NCI-H2196 (cell line): ENCODE measurements around the gene TTLL11.

ENCODE experiments used
- DNase-seq: peaks from one replicate; lab custom pipeline; 2025; ENCODE audit not compliant: unreplicated experiment; lab: John Stamatoyannopoulos, UW

The TTLL11 gene

GRCh38 chr9:121838746-121839669, 254.1 kb downstream of the TTLL11 start:
- no peak for DNase-seq

GRCh38 chr9:121837113-121837961, 255.8 kb downstream of the TTLL11 start:
- DNase-seq = no peak

- no peak for DNase-seq
Measured at GRCh38 chr9:121836366-121836885, 256.7 kb downstream of the TTLL11 start.

GRCh38 chr9:121835587-121836365, 257.3 kb downstream of the TTLL11 start:
- DNase-seq = no peak

GRCh38 chr9:121833061-121833460, 260.0 kb downstream of the TTLL11 start:
- no peak for DNase-seq

- no peak for DNase-seq
Measured at GRCh38 chr9:121831869-121832268, 261.2 kb downstream of the TTLL11 start.

- DNase-seq = no peak
Measured at GRCh38 chr9:121830441-121831140, 262.5 kb downstream of the TTLL11 start.

GRCh38 chr9:121827251-121827967, 265.7 kb downstream of the TTLL11 start:
- no peak for DNase-seq

- no peak for DNase-seq
Measured at GRCh38 chr9:121826711-121827110, 266.4 kb downstream of the TTLL11 start.

GRCh38 chr9:121825031-121825691, 267.9 kb downstream of the TTLL11 start:
- no peak for DNase-seq

- DNase-seq = no peak
Measured at GRCh38 chr9:121824651-121825030, 268.5 kb downstream of the TTLL11 start.

GRCh38 chr9:121823451-121824169, 269.5 kb downstream of the TTLL11 start:
- no peak for DNase-seq

GRCh38 chr9:121822093-121823085, 270.7 kb downstream of the TTLL11 start:
- no peak for DNase-seq

GRCh38 chr9:121821326-121821725, 271.8 kb downstream of the TTLL11 start:
- no peak for DNase-seq

GRCh38 chr9:121820286-121821005, 272.7 kb downstream of the TTLL11 start:
- DNase-seq = no peak

GRCh38 chr9:121819428-121820231, 273.5 kb downstream of the TTLL11 start:
- DNase-seq = no peak
